H1 (cell line): Measurements from ENCODE around the gene COLEC11. TPM values are rescaled to one million over a fixed set of nuclear protein-coding genes. Genes with fewer than 3 reads are reported as not detected.

Experiments used
- CTCF ChIA-PET: fragments of 300-600 bp; sonication (Branson Sonifier 250); formaldehyde crosslinking; loops from one replicate; lab custom pipeline; 2021; ENCODE audit not compliant: partially characterized antibody; lab: Charles Lee
- POLR2A ChIA-PET: fragments of 300-600 bp; sonication (Branson Sonifier 250); formaldehyde crosslinking; loops from one replicate; lab custom pipeline; 2021; ENCODE audit warnings: inconsistent platforms; ENCODE audit not compliant: partially characterized antibody; lab: Charles Lee
- DNase-seq, 2 experiments: peaks; one replicate each; pipeline versions ENCODE4 v3.0.0 to v3.0.0-alpha.2; 2010 to 2022; ENCODE audit warnings: low spot score in 2 of 2, low read depth in 1 of 2, mixed read lengths in 1 of 2
- FAIRE-seq: peaks from 2 replicates; lab custom pipeline; 2011; peaks lifted over from hg19 to GRCh38; lab: Jason Lieb, UNC
- H2AFZ ChIP-seq: 2 replicates; pipeline ENCODE4 v1.8.1; 2012; ENCODE audit warnings: low read length, inconsistent platforms
- H2AK5ac ChIP-seq: 2 replicates; pipeline ENCODE4 v1.6.1; 2013; ENCODE audit warnings: low read depth, low read length
- H2BK120ac ChIP-seq: replicated peaks from 2 replicates; pipeline ENCODE3; 2013; ENCODE audit warnings: low read depth, low read length, inconsistent platforms
- H2BK12ac ChIP-seq: 2 replicates; pipeline ENCODE4 v1.6.1; 2013; ENCODE audit warnings: low read depth, low read length
- H2BK15ac ChIP-seq: 2 replicates; pipeline ENCODE4 v1.6.1; 2013; ENCODE audit warnings: low read length
- H2BK20ac ChIP-seq: 2 replicates; pipeline ENCODE4 v1.6.1; 2013; ENCODE audit warnings: low read length
- H2BK5ac ChIP-seq: 2 replicates; pipeline ENCODE4 v1.6.1; 2013; ENCODE audit warnings: low read depth, low read length
- H3K14ac ChIP-seq: 2 replicates; pipeline ENCODE4 v1.6.1; 2013; ENCODE audit warnings: inconsistent platforms; ENCODE audit not compliant: insufficient read length
- H3K18ac ChIP-seq: 2 replicates; pipeline ENCODE4 v1.6.1; 2013; ENCODE audit warnings: low read length; ENCODE audit errors: extremely low read depth
- H3K23ac ChIP-seq: 2 replicates; pipeline ENCODE4 v1.6.1; 2013; ENCODE audit warnings: inconsistent platforms; ENCODE audit not compliant: insufficient read length
- H3K23me2 ChIP-seq: 2 replicates; pipeline ENCODE4 v1.6.1; 2013; ENCODE audit warnings: low read depth, low read length
- H3K27ac ChIP-seq: 2 replicates; pipeline ENCODE4 v1.6.1; 2011; ENCODE audit warnings: low read depth, low read length, inconsistent platforms
- H3K27me3 ChIP-seq, 4 experiments: replicated peaks in 1 of 4; 1 replicate in 1 of 4; 2 replicates in 3 of 4; pipeline versions ENCODE4 v1.6.1 to v1.8.1; 2011 to 2013; ENCODE audit warnings: low read length in 3 of 4, mild to moderate bottlenecking in 3 of 4, inconsistent platforms in 2 of 4, mixed read lengths in 2 of 4, moderate library complexity in 1 of 4; ENCODE audit not compliant: control insufficient read depth in 3 of 4, insufficient read depth in 3 of 4; ENCODE audit errors: extremely low read depth in 1 of 4
- H3K36me3 ChIP-seq, 4 experiments: 2 replicates each; pipeline versions ENCODE4 v1.6.1 to v1.8.1; 2011 to 2013; ENCODE audit warnings: mild to moderate bottlenecking in 4 of 4, low read length in 3 of 4, moderate library complexity in 2 of 4, control low read depth in 1 of 4, inconsistent platforms in 1 of 4; ENCODE audit not compliant: insufficient read depth in 4 of 4, control insufficient read depth in 2 of 4
- H3K4ac ChIP-seq: replicated peaks from 2 replicates; pipeline ENCODE3; 2013; ENCODE audit warnings: low read length, low read depth, mixed read lengths, inconsistent platforms; ENCODE audit not compliant: insufficient read length
- H3K4me1 ChIP-seq, 4 experiments: replicated peaks in 1 of 4; 1 replicate in 1 of 4; 2 replicates in 3 of 4; pipeline versions ENCODE4 v1.6.1 to v1.8.1; 2011 to 2013; ENCODE audit warnings: low read length in 3 of 4, inconsistent platforms in 2 of 4, mixed read lengths in 1 of 4; ENCODE audit not compliant: insufficient read depth in 4 of 4, control insufficient read depth in 3 of 4
- H3K4me2 ChIP-seq, 2 experiments: 2 replicates each; pipeline versions ENCODE4 v1.6.1 to v1.8.1; 2011 to 2013; ENCODE audit warnings: low read depth in 2 of 2, low read length in 2 of 2, control low read depth in 1 of 2, inconsistent platforms in 1 of 2, mild to moderate bottlenecking in 1 of 2; ENCODE audit not compliant: insufficient read depth in 1 of 2
- H3K4me3 ChIP-seq, 4 experiments: fragments of 200-600, 300-600 bp in 1 of 4; sonication (generic), shearing (Covaris generic), sonication (Bioruptor Twin) in 1 of 4; 2 replicates each; pipeline versions ENCODE4 v1.5.1 to v1.8.1; 2011 to 2016; ENCODE audit warnings: low read length in 4 of 4, low read depth in 3 of 4, control low read depth in 2 of 4, inconsistent platforms in 2 of 4, mild to moderate bottlenecking in 2 of 4, mixed read lengths in 1 of 4, moderate library complexity in 1 of 4; ENCODE audit not compliant: insufficient read depth in 2 of 4; ENCODE audit errors: extremely low read depth in 1 of 4
- H3K56ac ChIP-seq: replicated peaks from 2 replicates; pipeline ENCODE3; 2013; ENCODE audit warnings: low read depth, mild to moderate bottlenecking, mixed read lengths, low read length, inconsistent platforms; ENCODE audit not compliant: insufficient read length
- H3K79me1 ChIP-seq: 2 replicates; pipeline ENCODE4 v1.6.1; 2013; ENCODE audit warnings: low read depth, low read length, control low read depth
- H3K79me2 ChIP-seq, 2 experiments: 2 replicates each; pipeline versions ENCODE4 v1.6.1 to v1.8.1; 2012 to 2013; ENCODE audit warnings: low read length in 2 of 2, mild to moderate bottlenecking in 2 of 2, inconsistent platforms in 1 of 2; ENCODE audit not compliant: insufficient read depth in 2 of 2, control insufficient read depth in 1 of 2
- H3K9ac ChIP-seq, 4 experiments: replicated peaks in 1 of 4; 1 replicate in 1 of 4; 2 replicates in 3 of 4; pipeline versions ENCODE4 v1.6.1 to v1.8.1; 2011 to 2013; ENCODE audit warnings: low read depth in 3 of 4, low read length in 3 of 4, control low read depth in 2 of 4, mild to moderate bottlenecking in 2 of 4, moderate library complexity in 2 of 4, inconsistent platforms in 1 of 4; ENCODE audit errors: extremely low read depth in 1 of 4
- H3K9me3 ChIP-seq, 2 experiments: 2 replicates each; pipeline versions ENCODE4 v1.6.1 to v1.8.1; 2012 to 2013; ENCODE audit warnings: mild to moderate bottlenecking in 2 of 2, moderate library complexity in 2 of 2, control low read depth in 1 of 2, inconsistent platforms in 1 of 2, low read depth in 1 of 2, low read length in 1 of 2, mixed read lengths in 1 of 2; ENCODE audit not compliant: insufficient read depth in 2 of 2
- H4K20me1 ChIP-seq, 2 experiments: replicated peaks in 1 of 2; 2 replicates each; pipeline versions ENCODE3 to v1.8.1; 2011 to 2013; ENCODE audit warnings: inconsistent platforms in 2 of 2, low read length in 2 of 2, mild to moderate bottlenecking in 1 of 2; ENCODE audit not compliant: insufficient read depth in 2 of 2, control insufficient read depth in 1 of 2
- H4K5ac ChIP-seq: 2 replicates; pipeline ENCODE4 v1.6.1; 2013; ENCODE audit warnings: low read length, low read depth, mixed read lengths, inconsistent platforms; ENCODE audit not compliant: insufficient read length
- H4K8ac ChIP-seq: 2 replicates; pipeline ENCODE4 v1.8.0; 2013; ENCODE audit warnings: mild to moderate bottlenecking, moderate library complexity, low read length, inconsistent platforms; ENCODE audit not compliant: insufficient read depth; ENCODE audit errors: extremely low read depth
- H4K91ac ChIP-seq: replicated peaks from 2 replicates; pipeline ENCODE3; 2013; ENCODE audit warnings: low read length, mixed read lengths, inconsistent platforms; ENCODE audit not compliant: insufficient read length
- ASH2L ChIP-seq: fragments of 200-600, 300-600 bp; sonication (generic); IDR thresholded peaks from one replicate; pipeline ENCODE4 v1.7.1; 2017; ENCODE audit warnings: low read length
- CEBPB ChIP-seq: IDR thresholded peaks from 2 replicates; pipeline ENCODE4 v1.6.1; 2012; ENCODE audit warnings: low read depth, low read length
- EP300 ChIP-seq, 2 experiments: IDR thresholded peaks; 1 replicate in 1 of 2; 2 replicates in 1 of 2; pipeline ENCODE4 v1.6.1; 2011 to 2012; ENCODE audit warnings: low read depth in 2 of 2, low read length in 2 of 2, mild to moderate bottlenecking in 2 of 2, borderline replicate concordance in 1 of 2, inconsistent platforms in 1 of 2, moderate library complexity in 1 of 2
- HDAC6 ChIP-seq: IDR thresholded peaks from one replicate; pipeline ENCODE4 v1.7.1; 2012; ENCODE audit warnings: low read depth, mild to moderate bottlenecking, inconsistent platforms, low read length, moderate library complexity
- KDM4A ChIP-seq: IDR thresholded peaks from one replicate; pipeline ENCODE4 v1.7.1; 2012; ENCODE audit warnings: low read depth, mild to moderate bottlenecking, moderate library complexity, low read length, inconsistent platforms; ENCODE audit not compliant: severe bottlenecking
- PHF8 ChIP-seq: fragments of 200-600 bp; sonication (generic); conservative IDR thresholded peaks from 2 replicates; pipeline ENCODE4 v1.7.1; 2012; ENCODE audit warnings: low read depth, mild to moderate bottlenecking, inconsistent platforms, low read length, moderate library complexity
- RAD21 ChIP-seq, 2 experiments: IDR thresholded peaks in 1 of 2; conservative IDR thresholded peaks in 1 of 2; 2 replicates each; pipeline ENCODE4 v1.6.1; 2011; ENCODE audit warnings: low read depth in 2 of 2, low read length in 2 of 2, improper control_type of control experiment in 1 of 2, inconsistent platforms in 1 of 2, mild to moderate bottlenecking in 1 of 2, moderate library complexity in 1 of 2
- TAF7 ChIP-seq: optimal IDR thresholded peaks from 2 replicates; pipeline ENCODE3; 2011; ENCODE audit warnings: low read depth, mild to moderate bottlenecking, inconsistent platforms, low read length, moderate library complexity, borderline replicate concordance
- WGBS, 2 experiments: shearing (Covaris generic) in 1 of 2; methylation state at CpG; one replicate each; pipeline versions ENCODE4 v1.1.6 to v1.1.7; 2013 to 2015; ENCODE audit warnings: low lambda C conversion rate in 2 of 2, mixed read lengths in 2 of 2, inconsistent platforms in 1 of 2, low coverage in 1 of 2, missing lambda C conversion rate in 1 of 2; ENCODE audit not compliant: insufficient replicate concordance in 2 of 2, insufficient coverage in 1 of 2, insufficient read length in 1 of 2; ENCODE audit errors: extremely low coverage in 1 of 2, missing lambda C conversion rate in 1 of 2; 5-methylcytosine and 5-hydroxymethylcytosine counted together
- polyA plus RNA-seq, 7 experiments: library from polyadenylated mRNA; depleted of rRNA in 3 of 7; stranded (reverse) in 5 of 7; unstranded in 2 of 7; fragments of >200 nt in 5 of 7; fragments of 200-250 nt in 2 of 7; gene quantifications; 1 replicate in 5 of 7; 2 replicates in 1 of 7; 4 replicates in 1 of 7; pipeline versions ENCODE4 v1.2.1 to v1.2.3, GENCODE V29; 2011 to 2013; ENCODE audit warnings: missing spikeins in 2 of 7, mixed read lengths in 2 of 7
- total RNA-seq: library from RNA; stranded (reverse); fragmentation: NEBNext Ultra II Directional; extraction: Animal tissue kit (Norgen Biotek cat#: 25700); gene quantifications from 2 replicates; pipeline ENCODE4 v1.2.1, GENCODE V29; 2021
- TF ChIP-seq, protein P1 (sequence below): IDR thresholded peaks from 2 replicates; pipeline ENCODE4 v1.6.1; 2012; ENCODE audit warnings: inconsistent platforms

Gene COLEC11
- total and polyA plus RNA-seq, 2 of the 8 experiments (the other 6 are each of a cell fraction or from before 2014, with no cell fraction given): 0.47 to 0.80 TPM

DNA sequence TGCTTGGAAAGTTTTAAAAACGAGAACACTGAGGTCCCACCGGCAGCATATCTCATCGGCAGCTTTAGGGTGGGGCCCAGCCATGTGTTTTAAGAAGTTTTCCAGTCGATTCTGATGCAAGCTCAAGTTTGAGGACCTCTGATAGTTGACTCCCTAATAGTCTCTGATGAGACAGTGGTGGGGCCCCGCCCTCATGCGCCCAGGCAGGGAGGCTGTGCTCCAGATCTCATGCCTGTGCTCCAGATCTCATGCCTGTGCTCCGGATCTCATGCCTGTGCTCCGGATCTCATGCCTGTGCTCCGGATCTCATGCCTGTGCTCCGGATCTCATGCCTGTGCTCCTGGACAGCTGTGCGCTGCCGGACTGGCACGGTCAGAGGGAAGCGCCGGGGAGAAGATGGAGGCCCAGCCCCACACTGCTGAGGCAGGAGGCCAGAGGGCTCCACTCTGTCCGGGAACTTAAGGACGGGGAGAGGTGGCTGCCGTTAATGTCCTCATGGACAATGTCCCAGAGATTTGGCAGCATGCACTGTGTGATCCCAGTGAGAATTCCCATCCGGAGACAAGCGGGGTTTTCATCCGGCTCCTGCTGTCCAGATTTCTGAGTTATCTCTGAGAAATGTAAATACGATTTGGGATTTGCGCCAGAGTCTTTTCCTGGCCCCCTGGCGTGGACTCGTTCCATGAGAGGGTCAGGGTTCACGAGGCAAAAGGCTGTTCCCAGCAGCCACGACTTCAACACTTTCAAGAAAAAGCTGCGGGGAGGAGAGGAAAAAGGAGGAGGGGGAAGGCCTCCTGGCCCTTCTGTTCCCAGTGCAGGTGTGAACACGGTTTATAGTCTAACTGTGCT, 9.4 kb upstream of the COLEC11 start:
- no peak overlapping the region for H3K4ac ChIP-seq
- H4K8ac ChIP-seq: no peak overlapping the region
- CTCF ChIA-PET: interaction anchor here (1.0 to 1.9 kb wide), 4 partner anchors 66 to 162 kb away, joined by 3 to 5 read pairs (median 4); no protein-coding TSS in a partner anchor
- no peak overlapping the region for H2BK20ac ChIP-seq
- H3K4me1 ChIP-seq: no peaks in the 10 kb centered on the region
- peaks cover 13 to 42% (median 26%) of the 10 kb centered on the region in 4 experiments for H3K36me3 ChIP-seq
- no peaks in the 10 kb centered on the region for H3K27me3 ChIP-seq
- no peak overlapping the region for H3K23ac ChIP-seq
- 87% methylated on average over 25 of the region's 29 CpGs; no CpG with 5 or more reads in 1 of the 2 experiments for WGBS, 2 experiments
- POLR2A ChIA-PET: interaction anchor here (0.6 to 17.0 kb wide), 11 partner anchors 7 to 66 kb away, joined by 3 to 373 read pairs (median 5); partner anchors contain the start of genes COLEC11, RNASEH1 and RPS7
- no peak overlapping the region for H3K56ac ChIP-seq
- no peak overlapping the region for H2BK5ac ChIP-seq
- no peak overlapping the region for H2BK120ac ChIP-seq
- peaks cover 0 to 10% of the 10 kb centered on the region in 2 experiments; a peak in 2 of 4 replicates for H3K79me2 ChIP-seq
- DNase-seq (no peak), FAIRE-seq (no peak)
- no peak overlapping the region for H3K9ac ChIP-seq
- H2AFZ ChIP-seq: no peak overlapping the region
- no peak overlapping the region for H4K91ac ChIP-seq
- no peak overlapping the region for H3K27ac ChIP-seq
- no peaks in the 10 kb centered on the region; the same call in 1 of the 2 replicates for H3K79me1 ChIP-seq
- no peak overlapping the region for H3K14ac ChIP-seq
- H2BK15ac ChIP-seq: no peak overlapping the region
- H2BK12ac ChIP-seq: no peak overlapping the region
- no peak overlapping the region for H3K18ac ChIP-seq
- H4K5ac ChIP-seq: no peak overlapping the region
- no peaks in the 10 kb centered on the region for H3K9me3 ChIP-seq
- H3K4me2 ChIP-seq: no peak overlapping the region
- H4K20me1 ChIP-seq: peaks cover 5 to 12% of the 10 kb centered on the region in 2 experiments
- no peaks in the 10 kb centered on the region for H3K23me2 ChIP-seq
- no peak overlapping the region for H2AK5ac ChIP-seq
- no peak overlapping the region for H3K4me3 ChIP-seq
- TF ChIP-seq EP300 (IDR thresholded peaks at IDR 0.05; ENCODE audit: borderline replicate concordance in 1 of 2, low read depth in 2 of 2, low read length in 2 of 2): no peak
- TF ChIP-seq KDM4A: no peak
- no peak for TF ChIP-seq HDAC6
- no peak for TF ChIP-seq TAF7
- TF ChIP-seq PHF8: no peak
- TF ChIP-seq, protein P1, sequence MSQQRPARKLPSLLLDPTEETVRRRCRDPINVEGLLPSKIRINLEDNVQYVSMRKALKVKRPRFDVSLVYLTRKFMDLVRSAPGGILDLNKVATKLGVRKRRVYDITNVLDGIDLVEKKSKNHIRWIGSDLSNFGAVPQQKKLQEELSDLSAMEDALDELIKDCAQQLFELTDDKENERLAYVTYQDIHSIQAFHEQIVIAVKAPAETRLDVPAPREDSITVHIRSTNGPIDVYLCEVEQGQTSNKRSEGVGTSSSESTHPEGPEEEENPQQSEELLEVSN: no peak
- no peak for TF ChIP-seq ASH2L
- no peak for TF ChIP-seq CEBPB
- no peak for TF ChIP-seq RAD21 (IDR thresholded peaks at IDR 0.05 in 1 of 2, conservative IDR thresholded peaks at IDR 0.05 in 1 of 2; ENCODE audit: low read depth in 2 of 2, low read length in 2 of 2)
